ENCODE measurements around the gene FAM193B.

The FAM193B gene

DNA sequence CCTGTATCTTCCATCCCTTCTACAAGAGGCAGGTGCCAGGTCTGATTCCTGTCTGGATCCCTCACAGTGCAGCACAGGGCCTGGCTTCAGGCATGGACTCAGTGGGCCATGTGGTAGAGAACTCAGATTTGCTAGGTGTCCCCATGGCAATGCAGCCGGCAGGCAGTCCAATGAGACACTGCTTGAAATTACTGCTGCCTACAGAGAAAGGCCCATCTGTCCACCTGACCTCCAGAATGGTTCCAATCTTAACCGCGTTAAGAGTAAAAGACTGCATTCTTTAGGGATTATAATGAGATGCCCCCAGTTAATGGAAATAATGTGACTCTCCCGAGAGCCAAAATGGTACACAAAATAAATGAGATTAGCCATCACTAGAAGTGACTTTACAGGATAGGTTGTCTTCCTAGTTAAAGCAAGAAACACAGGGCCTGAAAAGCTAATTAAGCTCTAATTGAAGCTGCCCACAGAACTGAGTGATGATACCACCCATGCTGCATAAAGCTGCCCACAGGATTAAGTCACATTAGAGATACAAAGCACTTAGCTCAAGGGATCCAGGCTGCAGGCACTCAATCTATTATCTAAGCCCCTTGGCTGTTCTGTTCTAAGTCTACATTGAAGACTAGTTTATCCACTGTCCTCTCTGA lies 11.4 kb downstream of the FAM193B start:
- DNase-seq (ENCODE audit: low read depth in 1 of 2, low spot score in 1 of 2): no peak
- Histone ChIP-seq H3K4me3 (replicated peaks; ENCODE audit: insufficient read depth, low read length) (no peak overlapping the region), H3K27ac (replicated peaks) (peak overlapping the region; percentile 12; the same call in 1 of the 2 replicates), H3K27me3 (ENCODE audit: insufficient read depth, poor library complexity, severe bottlenecking) (no peaks in the 10 kb centered on the region)
- TF ChIP-seq POLR2AphosphoS5 (IDR thresholded peaks at IDR 0.05; ENCODE audit: low read depth): no peak

DNA sequence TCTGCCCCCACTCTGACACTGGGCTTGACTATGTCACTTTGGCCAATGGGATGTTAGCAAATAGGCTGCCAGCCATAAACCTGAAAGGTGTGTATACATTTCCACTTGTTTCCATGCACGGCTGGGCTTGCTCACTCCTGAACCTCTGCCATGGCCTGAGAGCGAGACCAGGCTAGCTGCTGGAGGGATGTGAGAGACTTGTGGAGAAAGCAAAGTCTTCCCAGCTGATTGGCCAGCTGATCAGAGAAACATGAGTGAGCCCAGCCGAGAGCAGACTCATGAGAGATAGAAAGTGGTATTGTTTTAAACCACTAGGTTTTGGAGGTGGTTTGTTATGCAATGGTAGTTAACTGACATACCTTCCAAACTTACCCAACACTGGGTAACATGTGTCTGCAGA lies 13.9 kb downstream of the FAM193B start:
- no peaks in the 10 kb centered on the region for H3K27me3 ChIP-seq (ENCODE audit: insufficient read depth, poor library complexity, severe bottlenecking)
- TF ChIP-seq, protein P1, sequence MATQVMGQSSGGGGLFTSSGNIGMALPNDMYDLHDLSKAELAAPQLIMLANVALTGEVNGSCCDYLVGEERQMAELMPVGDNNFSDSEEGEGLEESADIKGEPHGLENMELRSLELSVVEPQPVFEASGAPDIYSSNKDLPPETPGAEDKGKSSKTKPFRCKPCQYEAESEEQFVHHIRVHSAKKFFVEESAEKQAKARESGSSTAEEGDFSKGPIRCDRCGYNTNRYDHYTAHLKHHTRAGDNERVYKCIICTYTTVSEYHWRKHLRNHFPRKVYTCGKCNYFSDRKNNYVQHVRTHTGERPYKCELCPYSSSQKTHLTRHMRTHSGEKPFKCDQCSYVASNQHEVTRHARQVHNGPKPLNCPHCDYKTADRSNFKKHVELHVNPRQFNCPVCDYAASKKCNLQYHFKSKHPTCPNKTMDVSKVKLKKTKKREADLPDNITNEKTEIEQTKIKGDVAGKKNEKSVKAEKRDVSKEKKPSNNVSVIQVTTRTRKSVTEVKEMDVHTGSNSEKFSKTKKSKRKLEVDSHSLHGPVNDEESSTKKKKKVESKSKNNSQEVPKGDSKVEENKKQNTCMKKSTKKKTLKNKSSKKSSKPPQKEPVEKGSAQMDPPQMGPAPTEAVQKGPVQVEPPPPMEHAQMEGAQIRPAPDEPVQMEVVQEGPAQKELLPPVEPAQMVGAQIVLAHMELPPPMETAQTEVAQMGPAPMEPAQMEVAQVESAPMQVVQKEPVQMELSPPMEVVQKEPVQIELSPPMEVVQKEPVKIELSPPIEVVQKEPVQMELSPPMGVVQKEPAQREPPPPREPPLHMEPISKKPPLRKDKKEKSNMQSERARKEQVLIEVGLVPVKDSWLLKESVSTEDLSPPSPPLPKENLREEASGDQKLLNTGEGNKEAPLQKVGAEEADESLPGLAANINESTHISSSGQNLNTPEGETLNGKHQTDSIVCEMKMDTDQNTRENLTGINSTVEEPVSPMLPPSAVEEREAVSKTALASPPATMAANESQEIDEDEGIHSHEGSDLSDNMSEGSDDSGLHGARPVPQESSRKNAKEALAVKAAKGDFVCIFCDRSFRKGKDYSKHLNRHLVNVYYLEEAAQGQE (IDR thresholded peaks at IDR 0.05; ENCODE audit: insufficient replicate concordance, low read depth): no peak
- no peak for TF ChIP-seq POLR2AphosphoS5 (IDR thresholded peaks at IDR 0.05; ENCODE audit: low read depth)
- TF ChIP-seq GABPA (IDR thresholded peaks at IDR 0.05; ENCODE audit: low read depth): no peak
- TF ChIP-seq, protein P2, sequence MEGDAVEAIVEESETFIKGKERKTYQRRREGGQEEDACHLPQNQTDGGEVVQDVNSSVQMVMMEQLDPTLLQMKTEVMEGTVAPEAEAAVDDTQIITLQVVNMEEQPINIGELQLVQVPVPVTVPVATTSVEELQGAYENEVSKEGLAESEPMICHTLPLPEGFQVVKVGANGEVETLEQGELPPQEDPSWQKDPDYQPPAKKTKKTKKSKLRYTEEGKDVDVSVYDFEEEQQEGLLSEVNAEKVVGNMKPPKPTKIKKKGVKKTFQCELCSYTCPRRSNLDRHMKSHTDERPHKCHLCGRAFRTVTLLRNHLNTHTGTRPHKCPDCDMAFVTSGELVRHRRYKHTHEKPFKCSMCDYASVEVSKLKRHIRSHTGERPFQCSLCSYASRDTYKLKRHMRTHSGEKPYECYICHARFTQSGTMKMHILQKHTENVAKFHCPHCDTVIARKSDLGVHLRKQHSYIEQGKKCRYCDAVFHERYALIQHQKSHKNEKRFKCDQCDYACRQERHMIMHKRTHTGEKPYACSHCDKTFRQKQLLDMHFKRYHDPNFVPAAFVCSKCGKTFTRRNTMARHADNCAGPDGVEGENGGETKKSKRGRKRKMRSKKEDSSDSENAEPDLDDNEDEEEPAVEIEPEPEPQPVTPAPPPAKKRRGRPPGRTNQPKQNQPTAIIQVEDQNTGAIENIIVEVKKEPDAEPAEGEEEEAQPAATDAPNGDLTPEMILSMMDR (IDR thresholded peaks at IDR 0.05; ENCODE audit: insufficient read depth, low read length): no peak
- no peak for TF ChIP-seq SPI1 (IDR thresholded peaks at IDR 0.05; ENCODE audit: borderline replicate concordance, low read depth)
- peak in 1 of 2 experiments; percentile 62 for DNase-seq (ENCODE audit: low read depth in 1 of 2, low spot score in 1 of 2)
- H3K4me3 ChIP-seq (replicated peaks; ENCODE audit: insufficient read depth, low read length): no peak overlapping the region
- H3K27ac ChIP-seq (replicated peaks): peak overlapping the region; percentile 44

DNA sequence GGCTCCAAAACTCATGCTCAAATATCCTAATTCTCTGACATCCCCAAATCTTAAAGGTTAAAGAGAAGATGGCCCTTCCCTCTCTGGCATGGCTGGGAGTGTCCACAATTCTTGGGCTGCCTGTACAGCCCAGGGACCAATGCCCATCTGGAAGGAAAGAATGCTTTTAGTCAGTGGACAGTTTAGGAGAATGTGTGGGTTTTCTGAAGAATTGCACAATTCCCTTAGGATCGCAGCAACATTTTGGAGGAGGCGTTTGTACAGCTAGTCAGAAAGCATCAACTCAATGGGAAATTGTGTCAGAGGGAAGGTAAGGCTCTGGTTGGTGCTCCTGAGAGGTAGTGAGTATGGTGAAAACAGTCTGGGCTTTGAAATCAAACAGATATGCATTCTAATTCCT lies 15.0 kb downstream of the FAM193B start:
- no peak overlapping the region for H3K4me3 ChIP-seq (replicated peaks; ENCODE audit: insufficient read depth, low read length)
- no peak for TF ChIP-seq SPI1 (IDR thresholded peaks at IDR 0.05; ENCODE audit: borderline replicate concordance, low read depth)
- TF ChIP-seq GABPA (IDR thresholded peaks at IDR 0.05; ENCODE audit: low read depth): no peak
- no peak for TF ChIP-seq POLR2AphosphoS5 (IDR thresholded peaks at IDR 0.05; ENCODE audit: low read depth)
- TF ChIP-seq, protein P2 (IDR thresholded peaks at IDR 0.05; ENCODE audit: insufficient read depth, low read length): no peak
- TF ChIP-seq, protein P1 (IDR thresholded peaks at IDR 0.05; ENCODE audit: insufficient replicate concordance, low read depth): no peak
- H3K27ac ChIP-seq (replicated peaks): peak overlapping the region; percentile 44
- peak in 1 of 2 experiments; percentile 40 for DNase-seq (ENCODE audit: low read depth in 1 of 2, low spot score in 1 of 2)
- H3K27me3 ChIP-seq (ENCODE audit: insufficient read depth, poor library complexity, severe bottlenecking): no peaks in the 10 kb centered on the region

DNA sequence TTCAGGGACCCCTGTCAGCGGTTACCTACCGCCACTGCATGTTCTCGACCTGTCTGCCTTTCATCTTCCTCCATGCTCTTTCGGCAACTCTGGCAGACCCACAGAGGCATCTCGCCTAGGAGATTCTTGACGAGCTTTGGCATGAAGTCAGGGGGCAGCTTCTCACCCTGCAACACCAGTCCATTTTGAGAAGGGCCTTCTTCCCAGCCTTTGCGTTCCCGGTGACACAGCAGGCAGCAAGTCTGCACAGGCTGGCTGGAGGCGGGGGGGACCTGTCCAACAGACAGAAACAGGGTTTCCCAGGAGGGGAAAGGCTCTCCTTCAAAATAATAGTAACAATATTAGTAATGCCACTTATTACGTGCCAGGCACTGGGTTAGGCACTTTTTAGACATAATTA lies 15.5 kb downstream of the FAM193B start:
- Histone ChIP-seq H3K27ac (replicated peaks) (peak overlapping the region; percentile 5), H3K27me3 (ENCODE audit: insufficient read depth, poor library complexity, severe bottlenecking) (no peaks in the 10 kb centered on the region), H3K4me3 (replicated peaks; ENCODE audit: insufficient read depth, low read length) (no peak overlapping the region)
- TF ChIP-seq SPI1 (IDR thresholded peaks at IDR 0.05; ENCODE audit: borderline replicate concordance, low read depth): no peak
- TF ChIP-seq, protein P2 (IDR thresholded peaks at IDR 0.05; ENCODE audit: insufficient read depth, low read length): no peak
- TF ChIP-seq, protein P1 (IDR thresholded peaks at IDR 0.05; ENCODE audit: insufficient replicate concordance, low read depth): no peak
- no peak for DNase-seq (ENCODE audit: low read depth in 1 of 2, low spot score in 1 of 2)

All from HL-60 (cell line).